Hematopoietic multipotent progenitor cell treated with erythropoietin and hydrocortisone succinate and interleukin-3 and kit ligand, for 4 days (in vitro differentiated cells): ENCODE results near the gene SLC26A2.

Source experiments
- DNase-seq: peaks from one replicate; pipeline ENCODE4 v3.0.0-alpha.2; 2015

Gene SLC26A2

DNA sequence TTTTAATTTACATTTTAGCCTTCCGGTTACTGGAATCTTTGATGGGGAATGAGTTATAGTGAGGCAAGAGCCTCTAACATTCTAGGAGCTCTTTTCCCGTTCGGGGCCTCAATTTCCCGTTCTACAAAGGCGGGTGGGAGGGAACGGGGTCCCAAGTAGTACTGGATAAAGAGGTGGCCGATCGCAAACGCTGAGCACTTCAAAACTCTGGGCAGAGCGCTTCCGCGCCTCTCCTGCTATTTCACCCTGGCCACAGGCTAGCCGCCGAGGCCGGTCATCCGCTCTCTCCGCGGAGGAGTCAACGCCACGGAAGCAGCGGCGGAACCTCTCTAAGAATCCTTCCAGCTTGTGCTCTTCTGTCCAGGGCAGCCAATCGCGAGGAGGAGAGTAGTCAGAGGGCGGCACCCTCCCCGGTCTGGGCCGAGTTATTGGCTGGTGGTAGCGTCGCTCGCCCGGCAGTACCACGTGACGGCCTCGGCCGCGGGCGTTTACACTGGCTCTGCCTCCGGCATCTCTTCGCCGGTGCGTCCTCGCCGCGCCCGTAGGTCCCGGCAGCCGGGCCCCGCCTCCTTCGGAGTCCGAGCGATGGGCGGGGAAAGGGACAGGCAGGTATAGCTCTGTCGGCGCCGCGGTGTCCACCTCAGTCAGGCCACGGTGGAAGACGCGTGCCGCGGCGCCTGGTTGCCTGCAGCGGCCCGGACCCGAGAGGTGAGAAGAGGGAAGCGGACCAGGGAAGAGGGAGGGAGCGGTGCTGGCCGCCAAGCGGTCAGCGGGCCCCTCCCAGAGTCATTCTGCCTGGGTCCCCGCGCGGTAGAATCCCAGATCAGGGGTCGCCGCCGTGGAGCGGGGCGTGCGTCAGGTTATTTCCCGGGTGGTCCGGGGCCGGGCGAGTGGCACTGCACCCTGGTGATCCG is at the start of gene SLC26A2:
Gene SLC26A2, plus strand, starts transcription at position 487 of the 914 bp plus-strand sequence. CDS start 16,895 bp downstream, outside the sequence.
- peak; percentile 99 for DNase-seq

DNA sequence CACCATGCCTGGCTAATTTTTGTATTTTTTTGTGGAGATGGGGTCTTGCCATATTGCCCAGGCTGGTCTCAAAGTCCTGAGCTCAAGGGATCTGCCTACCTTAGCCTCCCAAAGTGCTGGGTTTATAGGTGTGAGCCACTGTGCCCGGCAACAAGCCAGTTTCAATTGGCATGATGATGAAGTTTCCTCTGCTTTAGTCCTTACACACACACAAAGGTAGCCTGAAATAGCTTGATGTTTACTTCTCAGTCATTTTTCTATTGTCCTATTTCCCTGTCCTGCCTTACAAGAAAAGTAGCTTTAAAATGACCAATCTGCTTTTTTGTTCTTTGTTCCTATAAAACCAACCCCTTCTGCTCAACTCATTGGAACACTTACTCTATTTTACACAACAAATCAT is 49.5 kb upstream of the SLC26A2 start:
- DNase-seq, result no peak

GRCh38 chr5:149912226-149912871 is 48.2 kb upstream of the SLC26A2 start:
- peak; percentile 88 for DNase-seq

DNA sequence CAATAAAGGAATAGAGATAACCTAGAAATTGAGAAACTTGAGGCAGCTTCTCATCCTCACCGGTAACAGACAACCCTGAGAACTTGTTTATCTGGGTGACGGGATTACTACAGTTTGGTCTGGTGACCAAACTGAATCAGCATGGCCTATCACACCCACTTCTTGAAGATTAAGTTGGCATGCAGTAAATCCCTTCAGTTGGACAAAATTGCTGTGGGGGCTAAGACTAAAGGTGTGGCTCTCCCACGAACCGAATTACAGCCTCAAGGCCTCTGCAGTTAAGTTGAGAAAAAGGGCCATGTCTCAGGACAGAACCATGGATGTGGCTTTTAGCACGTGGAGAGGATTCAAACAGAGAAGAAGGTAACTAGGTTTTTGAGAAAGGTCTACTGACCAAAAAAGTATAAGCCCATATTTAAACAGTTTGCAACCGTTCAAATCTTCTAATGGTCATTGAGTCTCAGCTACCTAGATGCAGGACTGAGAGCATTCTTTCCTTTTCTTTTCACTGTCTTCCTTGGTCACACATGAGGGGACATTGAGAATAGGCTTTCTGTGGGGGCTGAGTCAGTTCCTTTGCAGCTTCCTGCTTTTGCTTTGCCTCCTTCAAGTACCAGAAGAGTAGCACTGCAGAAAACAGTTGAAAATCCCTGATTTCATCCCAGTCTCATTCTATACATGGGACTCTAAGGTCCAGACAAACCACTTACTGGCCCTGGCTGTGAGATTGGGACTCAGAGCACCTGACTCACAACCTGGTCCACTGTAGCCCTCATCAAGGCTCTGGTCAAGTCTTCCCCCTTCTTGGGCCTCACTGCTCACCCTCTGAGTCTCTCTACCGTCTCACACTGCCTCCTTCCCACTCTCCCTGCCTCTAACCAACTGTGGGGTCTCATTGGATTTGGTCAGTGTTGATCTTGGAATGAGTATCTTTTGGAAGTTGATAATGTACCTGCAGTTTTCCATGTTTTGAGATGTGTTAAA is 46.8 kb upstream of the SLC26A2 start:
- DNase-seq, result peak; percentile 92

- DNase-seq, result no peak
Observed at GRCh38 chr5:149915392-149916260, 44.9 kb upstream of the SLC26A2 start.

- no peak for DNase-seq
Observed at GRCh38 chr5:149916334-149917072, 44.1 kb upstream of the SLC26A2 start.

DNA sequence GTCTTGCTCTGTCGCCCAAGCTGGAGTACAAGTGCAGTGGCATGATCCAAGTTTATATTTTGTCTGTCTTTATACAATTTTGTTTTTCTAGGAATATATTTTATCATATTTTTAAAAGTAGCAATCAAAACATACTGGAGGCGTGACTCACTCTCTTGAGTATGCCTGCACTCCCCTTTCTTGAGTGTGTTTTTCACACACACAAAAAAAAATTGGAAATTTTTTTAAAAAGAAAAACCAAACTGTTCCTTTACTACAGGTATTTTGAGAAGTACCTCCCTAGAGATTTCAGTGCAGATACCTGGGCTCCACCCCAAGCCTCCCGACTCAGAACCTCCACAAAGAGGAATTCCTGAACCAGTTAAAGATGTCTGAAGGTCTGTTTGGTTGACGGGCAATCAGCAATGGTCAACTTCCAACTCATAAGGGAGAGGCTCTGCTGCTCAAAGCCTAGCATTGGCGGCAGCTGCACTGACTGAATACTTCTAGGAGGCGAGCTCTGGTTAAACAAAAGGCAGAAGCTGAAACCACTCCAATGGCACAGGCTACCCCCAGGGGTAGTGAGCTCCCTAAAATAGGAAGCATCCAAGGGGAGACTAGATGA is 43.4 kb upstream of the SLC26A2 start:
- no peak for DNase-seq

GRCh38 chr5:149921597-149921996 is 39.0 kb upstream of the SLC26A2 start:
- DNase-seq, result no peak

DNA sequence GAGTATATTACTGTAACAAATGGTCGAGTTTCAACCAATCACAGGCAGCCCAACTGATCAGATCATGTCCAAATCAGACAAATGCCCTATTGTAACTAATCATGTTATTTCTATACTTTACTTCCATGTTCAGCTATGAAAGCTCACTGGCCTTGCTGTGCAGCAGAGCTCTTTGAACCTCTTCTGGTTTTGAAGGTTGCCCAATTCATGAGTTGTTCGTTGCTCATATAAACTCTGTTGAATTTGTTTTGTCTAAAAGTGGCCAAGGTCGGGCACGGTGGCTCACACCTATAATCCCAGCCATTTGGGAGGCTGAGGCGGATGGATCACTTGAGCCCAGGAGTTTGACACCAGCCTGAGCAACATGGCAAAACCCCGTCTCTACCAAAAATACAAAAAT is 37.6 kb upstream of the SLC26A2 start:
- DNase-seq, result no peak

GRCh38 chr5:149924486-149924885 is 36.1 kb upstream of the SLC26A2 start:
- no peak for DNase-seq

- peak; percentile 48 for DNase-seq
Observed at GRCh38 chr5:149930043-149930748, 30.4 kb upstream of the SLC26A2 start.

GRCh38 chr5:149930749-149931574 is 29.6 kb upstream of the SLC26A2 start:
- peak; percentile 68 for DNase-seq

GRCh38 chr5:149931992-149932436 is 28.5 kb upstream of the SLC26A2 start:
- no peak for DNase-seq

- DNase-seq, result peak; percentile 44
Observed at GRCh38 chr5:149932445-149933350, 27.9 kb upstream of the SLC26A2 start.

DNA sequence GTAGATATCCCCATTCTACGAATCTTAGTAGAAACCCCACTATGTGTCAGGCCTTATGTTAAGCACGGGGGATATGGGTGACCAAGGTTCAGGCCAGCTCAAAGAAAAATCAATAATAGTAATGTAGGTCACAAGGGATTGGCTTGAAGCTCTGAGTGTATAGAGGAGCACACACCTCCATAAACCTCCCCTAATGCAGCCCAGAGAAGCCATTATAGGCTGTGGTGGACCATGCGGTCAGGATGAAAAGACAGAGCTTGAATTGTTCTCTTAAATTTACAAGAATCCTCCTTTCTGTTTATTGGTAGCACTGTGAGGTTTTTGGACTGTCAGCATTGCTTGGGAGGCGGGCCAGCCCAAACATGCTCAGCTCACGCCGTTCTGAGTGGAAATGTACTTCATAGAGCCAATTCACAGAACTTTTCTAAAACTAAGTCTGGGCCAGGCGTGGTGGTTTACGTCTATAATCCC is 25.1 kb upstream of the SLC26A2 start:
- DNase-seq, result no peak

DNA sequence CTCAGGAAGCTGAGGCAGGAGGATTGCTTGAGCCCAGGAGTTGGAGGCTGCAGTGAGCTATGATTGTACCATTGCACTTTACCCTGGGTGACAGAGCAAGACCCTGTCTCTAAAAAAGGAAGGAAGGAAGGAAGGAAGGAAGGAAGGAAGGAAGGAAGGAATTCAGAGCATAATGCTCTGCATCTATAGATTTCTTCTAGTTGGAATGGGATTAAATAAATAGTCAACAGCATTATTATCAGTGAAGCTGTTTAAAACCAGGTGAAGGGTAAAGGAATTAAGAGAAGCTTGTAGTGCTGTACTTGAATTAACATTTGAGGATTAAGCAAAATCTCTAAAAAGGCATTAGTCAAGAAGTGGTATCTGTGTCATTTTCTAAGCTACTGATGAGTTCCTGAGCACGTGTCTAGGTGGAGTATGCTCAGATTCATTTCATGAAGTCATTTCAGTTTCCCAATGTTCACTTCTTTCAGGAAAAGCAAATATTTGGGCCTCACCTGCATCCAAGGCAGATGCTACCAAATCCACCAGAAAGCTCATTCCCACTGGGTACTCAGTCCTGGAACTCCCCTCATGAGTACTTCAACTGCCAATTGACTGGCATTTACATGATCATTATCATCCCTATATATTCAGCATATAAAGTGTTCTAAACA is 24.4 kb upstream of the SLC26A2 start:
- no peak for DNase-seq

GRCh38 chr5:149936700-149937091 is 23.9 kb upstream of the SLC26A2 start:
- no peak for DNase-seq
